IPS-20b (cell line): ENCODE measurements around the gene SYNJ1.
A peak's percentile ranks its signal among the peaks of the same experiment; 100 is the strongest.

Source experiments
- H3K27ac ChIP-seq: one replicate; pipeline ENCODE4 v1.5.1; 2013; ENCODE audit warnings: low read length
- H3K27me3 ChIP-seq: 2 replicates; pipeline ENCODE4 v1.6.1; 2013; ENCODE audit warnings: mild to moderate bottlenecking, low read length, inconsistent platforms; ENCODE audit not compliant: insufficient read depth
- H3K36me3 ChIP-seq: 2 replicates; pipeline ENCODE4 v1.6.1; 2013; ENCODE audit warnings: low read depth, mild to moderate bottlenecking, inconsistent platforms, low read length, moderate library complexity; ENCODE audit not compliant: insufficient read depth
- H3K4me1 ChIP-seq: 2 replicates; pipeline ENCODE4 v1.6.1; 2013; ENCODE audit warnings: mild to moderate bottlenecking, control low read depth, inconsistent platforms, low read length, moderate library complexity; ENCODE audit not compliant: insufficient read depth
- H3K4me3 ChIP-seq: 2 replicates; pipeline ENCODE4 v1.5.1; 2013; ENCODE audit warnings: mild to moderate bottlenecking, low read length, inconsistent platforms
- H3K9ac ChIP-seq: 2 replicates; pipeline ENCODE4 v1.6.1; 2013; ENCODE audit warnings: low read depth, mild to moderate bottlenecking, inconsistent platforms, low read length, moderate library complexity
- H3K9me3 ChIP-seq: 2 replicates; pipeline ENCODE4 v1.6.1; 2013; ENCODE audit warnings: mild to moderate bottlenecking, low read depth, low read length, inconsistent platforms; ENCODE audit not compliant: insufficient read depth

Gene SYNJ1

DNA sequence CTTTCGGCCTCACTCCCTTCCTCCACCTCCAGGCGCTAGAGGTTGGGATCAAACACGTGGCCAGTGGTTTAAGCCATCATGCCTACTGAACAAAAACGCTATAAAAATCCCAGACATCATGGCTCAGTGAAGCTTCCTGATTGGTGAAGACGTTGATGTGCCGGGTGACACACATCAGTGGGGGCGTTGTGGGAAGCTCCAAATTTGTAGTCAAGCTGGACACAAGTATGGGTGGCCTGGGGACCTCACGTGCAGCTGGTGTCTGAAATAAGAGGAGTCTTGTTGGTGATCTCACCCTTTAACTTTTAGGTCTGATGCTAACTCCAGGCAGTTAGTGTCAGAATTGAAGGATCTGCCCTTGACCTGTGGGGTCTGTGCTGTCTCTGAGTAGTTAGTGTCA lies 122.3 kb downstream of the SYNJ1 start:
- Histone ChIP-seq H3K9me3 (no peaks in the 10 kb centered on the region), H3K9ac (peak overlapping the region; percentile 75; the same call in 1 of the 2 replicates), H3K4me3 (no peak overlapping the region; the same call in 1 of the 2 replicates), H3K36me3 (peaks cover 82% of the 10 kb centered on the region), H3K4me1 (peaks cover 42% of the 10 kb centered on the region), H3K27me3 (no peaks in the 10 kb centered on the region), H3K27ac (peak overlapping the region; percentile 94)

DNA sequence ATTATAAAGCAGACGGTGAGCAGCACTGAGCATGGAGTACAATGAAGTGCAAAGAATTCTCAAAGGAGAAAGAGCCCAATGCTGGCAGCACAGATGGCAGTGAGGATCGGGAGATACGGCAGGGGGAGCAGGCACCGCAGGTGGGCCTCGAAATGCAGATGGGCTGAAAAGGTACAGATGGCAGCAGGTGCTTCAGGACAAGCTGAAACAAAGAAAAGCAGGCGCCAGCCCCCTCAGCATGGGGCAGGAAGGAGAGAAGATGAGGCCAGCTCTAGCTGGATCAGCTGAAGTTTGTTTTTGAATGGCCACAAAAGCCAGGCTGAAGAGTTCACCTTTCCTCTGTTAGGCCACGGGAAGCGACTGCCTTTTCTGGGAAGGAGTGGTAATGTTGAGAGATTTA lies 123.3 kb downstream of the SYNJ1 start:
- peak overlapping the region; percentile 94 for H3K27ac ChIP-seq

DNA sequence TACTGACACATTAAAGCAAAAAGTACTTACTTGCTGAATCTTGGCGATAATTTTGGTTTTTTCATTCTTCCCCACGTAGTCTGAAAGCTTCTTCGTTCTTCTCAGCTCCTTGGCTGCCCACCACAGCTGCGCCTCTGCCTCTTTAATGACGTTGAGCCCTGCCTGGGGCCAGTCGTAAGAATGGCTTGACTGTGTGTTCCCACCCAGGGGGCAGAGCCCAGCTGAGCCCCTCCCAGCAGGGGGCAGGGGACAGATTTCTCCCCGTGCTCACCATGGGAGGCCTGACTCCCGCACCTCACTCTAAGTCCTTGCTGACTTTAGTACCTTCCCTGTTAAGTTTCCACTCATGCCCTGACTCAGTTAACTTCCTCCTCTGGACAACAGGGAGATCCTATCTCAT lies 124.7 kb downstream of the SYNJ1 start:
- H3K9me3 ChIP-seq: no peaks in the 10 kb centered on the region
- H3K4me3 ChIP-seq: peak overlapping the region; percentile 50; the same call in 1 of the 2 replicates
- no peak overlapping the region for H3K27ac ChIP-seq
- H3K9ac ChIP-seq: peak overlapping the region; percentile 61; the same call in 1 of the 2 replicates
- H3K36me3 ChIP-seq: peaks cover 86% of the 10 kb centered on the region
- H3K27me3 ChIP-seq: no peaks in the 10 kb centered on the region
- peaks cover 44% of the 10 kb centered on the region for H3K4me1 ChIP-seq

More for the DNA sequence above, 123.3 kb downstream of the SYNJ1 start:
- H3K27me3 ChIP-seq: no peaks in the 10 kb centered on the region
- H3K4me3 ChIP-seq: peak overlapping the region; percentile 50; the same call in 1 of the 2 replicates
- peaks cover 44% of the 10 kb centered on the region for H3K4me1 ChIP-seq
- H3K9me3 ChIP-seq: no peaks in the 10 kb centered on the region
- H3K9ac ChIP-seq: peak overlapping the region; percentile 75
- H3K36me3 ChIP-seq: peaks cover 88% of the 10 kb centered on the region

DNA sequence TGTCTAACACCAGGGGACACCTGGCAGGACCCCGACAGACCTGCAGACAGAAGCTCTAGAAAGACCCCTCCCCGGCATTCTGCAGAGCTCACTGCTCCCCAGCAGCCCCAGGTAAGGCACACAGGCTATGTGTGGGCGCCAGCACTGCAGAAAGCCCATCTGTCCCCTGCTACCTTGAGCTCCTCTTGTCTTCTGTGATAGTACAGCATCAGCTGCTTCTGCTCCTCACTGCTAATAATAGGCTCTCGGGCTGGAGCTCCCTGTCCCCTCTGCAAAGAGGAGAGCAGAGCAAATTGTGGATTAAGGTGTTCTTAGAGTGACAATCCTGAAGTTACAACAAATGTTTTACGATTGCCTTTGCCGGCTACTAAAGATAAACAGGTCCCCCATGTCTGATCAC lies 125.7 kb downstream of the SYNJ1 start:
- H3K27me3 ChIP-seq: no peaks in the 10 kb centered on the region
- peaks cover 44% of the 10 kb centered on the region for H3K4me1 ChIP-seq
- no peaks in the 10 kb centered on the region for H3K9me3 ChIP-seq
- H3K9ac ChIP-seq: peak overlapping the region; percentile 61; the same call in 1 of the 2 replicates
- no peak overlapping the region for H3K27ac ChIP-seq
- H3K36me3 ChIP-seq: peaks cover 81% of the 10 kb centered on the region
- peak overlapping the region; percentile 50; the same call in 1 of the 2 replicates for H3K4me3 ChIP-seq

DNA sequence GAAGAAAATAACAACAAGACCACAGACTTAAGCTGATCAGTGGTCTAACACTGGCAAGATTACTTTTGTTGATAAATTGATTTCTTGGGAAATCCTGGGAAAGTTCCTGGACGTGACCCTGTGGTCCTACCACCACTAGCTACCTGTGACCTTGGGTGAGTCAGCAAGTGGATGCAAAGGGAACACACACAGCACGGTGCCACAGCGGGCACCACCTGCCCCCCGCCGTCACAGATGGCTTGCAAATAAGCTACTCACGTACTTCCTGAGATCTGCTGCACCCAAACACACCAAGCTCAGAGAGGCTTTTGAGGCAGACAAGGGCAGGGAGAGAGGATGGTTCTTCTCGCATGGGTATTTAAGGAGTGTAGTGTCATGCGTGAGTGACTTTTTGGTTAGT lies 128.3 kb downstream of the SYNJ1 start:
- Histone ChIP-seq H3K36me3 (peaks cover 59% of the 10 kb centered on the region), H3K4me3 (no peak overlapping the region), H3K27me3 (no peaks in the 10 kb centered on the region), H3K4me1 (peaks cover 25% of the 10 kb centered on the region), H3K9me3 (no peaks in the 10 kb centered on the region), H3K9ac (no peak overlapping the region), H3K27ac (no peak overlapping the region)

DNA sequence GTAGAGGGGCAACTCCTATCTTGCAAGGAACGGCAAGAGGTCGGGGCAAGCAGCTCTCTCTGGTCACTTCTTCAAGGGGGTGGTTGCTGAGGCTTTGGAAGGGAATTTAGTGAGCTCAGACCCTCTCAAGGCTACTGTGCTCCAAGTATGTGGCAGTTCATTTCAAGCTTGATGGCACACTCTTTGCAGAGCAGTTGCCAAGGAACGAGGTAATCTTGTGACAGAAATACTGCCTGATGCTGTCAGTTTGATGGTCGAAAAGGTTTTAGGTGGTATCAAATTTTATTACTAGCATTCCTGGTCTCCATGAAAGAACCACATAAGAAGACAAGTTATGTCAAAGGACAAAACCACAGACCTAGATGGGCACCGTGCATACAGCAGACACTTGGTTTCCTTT lies 128.7 kb downstream of the SYNJ1 start:
- Histone ChIP-seq H3K27ac (no peak overlapping the region), H3K9ac (no peak overlapping the region), H3K4me3 (no peak overlapping the region), H3K36me3 (peaks cover 57% of the 10 kb centered on the region), H3K9me3 (no peaks in the 10 kb centered on the region), H3K27me3 (no peaks in the 10 kb centered on the region), H3K4me1 (peaks cover 22% of the 10 kb centered on the region)

DNA sequence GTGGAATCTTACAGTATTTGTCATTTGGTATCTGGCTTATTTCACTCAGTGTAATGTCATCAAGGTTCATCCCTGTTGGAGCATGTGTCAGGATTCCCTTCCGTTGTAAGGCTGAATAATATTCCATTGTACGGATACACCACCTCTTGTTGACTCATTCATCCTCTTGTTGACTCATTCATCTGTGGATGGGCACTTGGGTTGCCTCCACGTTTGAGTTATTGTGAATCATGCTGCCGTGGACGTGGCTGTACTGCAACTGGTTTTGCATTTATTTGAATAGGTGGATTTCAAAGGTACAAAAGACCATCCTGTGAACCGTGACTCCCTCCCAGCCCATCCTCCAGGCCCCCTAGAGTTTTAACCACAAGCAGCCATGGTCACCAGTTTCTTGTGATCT lies 130.6 kb downstream of the SYNJ1 start:
- Histone ChIP-seq H3K4me1 (peaks cover 6% of the 10 kb centered on the region; the same call in 1 of the 2 replicates), H3K4me3 (no peak overlapping the region), H3K27me3 (no peaks in the 10 kb centered on the region), H3K9ac (no peak overlapping the region), H3K36me3 (peaks cover 38% of the 10 kb centered on the region), H3K9me3 (no peaks in the 10 kb centered on the region), H3K27ac (no peak overlapping the region)

DNA sequence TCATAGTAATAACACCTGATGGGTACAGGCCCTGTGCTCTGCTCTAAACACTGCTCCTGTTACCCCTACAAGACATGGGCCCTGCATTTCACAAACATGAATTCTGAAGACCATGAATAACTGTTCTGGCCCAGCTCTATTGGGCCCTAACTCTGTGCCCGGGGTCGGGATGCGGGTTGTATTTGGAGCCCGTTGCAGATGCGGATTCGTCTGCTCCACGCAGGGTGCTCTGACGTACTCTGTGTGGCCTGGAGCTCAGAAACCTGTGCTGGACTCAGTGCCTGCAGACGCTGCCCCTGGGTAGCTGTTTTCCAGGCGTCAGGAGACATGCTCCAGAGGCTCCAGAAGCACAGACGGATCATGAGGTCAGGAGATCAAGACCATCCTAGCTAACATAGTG lies 132.4 kb downstream of the SYNJ1 start:
- no peak overlapping the region for H3K9ac ChIP-seq
- peaks cover 26% of the 10 kb centered on the region for H3K36me3 ChIP-seq
- H3K27ac ChIP-seq: no peak overlapping the region
- no peaks in the 10 kb centered on the region for H3K9me3 ChIP-seq
- no peaks in the 10 kb centered on the region for H3K27me3 ChIP-seq
- no peak overlapping the region for H3K4me3 ChIP-seq
- 0 out of 2 replicates have a peak, but pooled peaks cover 2% of the 10 kb centered on the region for H3K4me1 ChIP-seq

DNA sequence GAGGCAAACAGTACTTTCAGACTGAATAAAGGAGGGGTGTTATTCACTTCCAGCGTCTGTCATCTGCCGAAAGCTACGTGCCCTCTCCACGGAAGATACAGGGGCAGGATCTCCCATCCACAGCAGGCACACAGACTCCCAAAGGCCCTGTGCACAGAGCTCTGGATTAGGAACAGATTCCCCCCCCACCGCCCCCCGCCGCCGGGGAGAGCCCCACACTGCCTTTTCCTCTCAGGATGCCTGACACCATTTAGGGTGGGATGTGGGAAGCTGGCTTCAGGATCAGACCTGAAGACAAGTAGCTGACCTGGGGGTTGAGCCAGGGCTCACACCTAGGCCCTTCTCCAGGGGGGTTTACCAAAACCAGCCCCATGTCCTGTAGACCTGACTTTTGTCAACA lies 134.1 kb downstream of the SYNJ1 start:
- Histone ChIP-seq H3K27ac (no peak overlapping the region), H3K36me3 (peaks cover 8% of the 10 kb centered on the region), H3K27me3 (no peaks in the 10 kb centered on the region), H3K4me1 (no peaks in the 10 kb centered on the region), H3K4me3 (no peak overlapping the region), H3K9me3 (no peaks in the 10 kb centered on the region), H3K9ac (no peak overlapping the region)

DNA sequence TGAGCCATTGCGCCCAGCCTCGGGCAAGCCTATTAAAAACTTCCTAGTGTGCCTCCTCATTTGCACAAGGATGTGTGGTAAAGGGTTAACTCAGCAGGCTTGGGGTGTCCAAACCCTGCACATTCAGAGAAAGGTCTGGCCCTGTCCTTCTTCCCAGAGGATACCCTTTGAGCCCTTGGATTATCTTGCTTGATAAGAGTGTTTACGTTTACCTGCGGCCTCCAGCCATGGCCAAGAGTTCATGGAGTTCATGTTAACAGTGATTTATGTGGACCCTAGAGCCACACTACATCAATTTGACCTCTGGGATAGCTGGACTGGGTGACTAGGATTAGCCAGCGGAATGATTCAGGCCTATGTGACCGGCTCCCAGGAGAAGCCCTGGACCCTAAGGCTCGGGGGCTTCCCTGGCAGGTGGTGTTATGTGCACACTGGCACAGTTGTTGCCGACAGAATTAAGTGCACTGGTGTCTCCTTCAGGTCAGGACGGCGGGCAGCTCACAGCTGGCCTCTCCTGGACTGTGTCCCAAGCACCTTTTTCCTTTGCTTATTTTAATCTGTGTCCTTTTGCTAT lies 134.8 kb downstream of the SYNJ1 start:
- H3K4me1 ChIP-seq: no peaks in the 10 kb centered on the region
- H3K9ac ChIP-seq: no peak overlapping the region
- H3K27me3 ChIP-seq: no peaks in the 10 kb centered on the region
- H3K27ac ChIP-seq: no peak overlapping the region
- no peaks in the 10 kb centered on the region for H3K9me3 ChIP-seq
- H3K36me3 ChIP-seq: peaks cover 3% of the 10 kb centered on the region; the same call in 1 of the 2 replicates
- H3K4me3 ChIP-seq: no peak overlapping the region

DNA sequence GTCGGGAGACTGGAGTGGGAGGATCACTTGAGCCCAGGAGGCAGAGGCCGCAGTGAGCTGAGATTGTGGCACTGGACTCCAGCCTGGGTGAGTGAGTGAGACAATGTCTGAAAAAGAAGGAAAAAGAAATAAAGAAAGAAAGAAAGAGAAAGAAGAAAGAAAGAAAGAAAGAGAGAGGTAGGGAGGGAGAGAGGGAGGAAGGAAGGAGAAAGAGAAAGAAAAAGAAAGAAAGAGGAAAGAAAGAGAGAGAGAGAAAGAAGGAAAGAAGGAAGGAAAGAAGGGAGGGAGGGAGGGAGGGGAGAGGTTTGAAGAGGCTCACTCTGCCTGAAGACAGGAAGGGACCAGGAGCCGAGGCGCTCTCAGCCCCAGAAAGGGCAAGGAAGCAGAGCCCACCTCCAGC lies 137.7 kb downstream of the SYNJ1 start:
- H3K9ac ChIP-seq: no peak overlapping the region
- H3K4me1 ChIP-seq: no peaks in the 10 kb centered on the region
- no peaks in the 10 kb centered on the region for H3K27me3 ChIP-seq
- H3K36me3 ChIP-seq: no peaks in the 10 kb centered on the region
- no peaks in the 10 kb centered on the region for H3K9me3 ChIP-seq
- no peak overlapping the region for H3K4me3 ChIP-seq
- H3K27ac ChIP-seq: no peak overlapping the region

DNA sequence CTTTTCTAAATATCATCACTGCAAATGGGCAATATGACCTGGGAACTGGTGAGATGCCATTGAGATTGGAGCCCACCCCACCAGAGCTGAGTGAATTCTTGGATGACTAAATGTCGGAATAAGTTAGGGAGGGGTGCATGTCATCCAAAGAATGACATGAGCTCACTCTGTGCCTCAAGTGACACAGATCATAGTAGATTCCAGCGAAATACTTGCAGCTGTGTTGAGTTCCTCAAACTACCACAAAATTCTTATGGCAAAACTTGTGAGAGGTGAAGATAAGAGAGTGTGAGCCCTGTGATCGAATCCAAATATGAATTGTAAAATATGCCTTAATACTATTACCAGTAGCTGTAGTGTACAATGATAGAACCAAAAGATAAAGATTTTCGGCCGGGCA lies 140.2 kb downstream of the SYNJ1 start:
- no peak overlapping the region for H3K4me3 ChIP-seq
- H3K27ac ChIP-seq: no peak overlapping the region
- H3K9ac ChIP-seq: no peak overlapping the region
- no peaks in the 10 kb centered on the region for H3K36me3 ChIP-seq
- H3K4me1 ChIP-seq: no peaks in the 10 kb centered on the region
- H3K9me3 ChIP-seq: no peaks in the 10 kb centered on the region
- no peaks in the 10 kb centered on the region for H3K27me3 ChIP-seq
